ENCODE data around the gene CARS1. TPM values are rescaled to one million over a fixed set of nuclear protein-coding genes. Genes with fewer than 3 reads are reported as not detected.

The CARS1 gene
- total RNA-seq, 1 donor from 2014 or later: 151 TPM

DNA sequence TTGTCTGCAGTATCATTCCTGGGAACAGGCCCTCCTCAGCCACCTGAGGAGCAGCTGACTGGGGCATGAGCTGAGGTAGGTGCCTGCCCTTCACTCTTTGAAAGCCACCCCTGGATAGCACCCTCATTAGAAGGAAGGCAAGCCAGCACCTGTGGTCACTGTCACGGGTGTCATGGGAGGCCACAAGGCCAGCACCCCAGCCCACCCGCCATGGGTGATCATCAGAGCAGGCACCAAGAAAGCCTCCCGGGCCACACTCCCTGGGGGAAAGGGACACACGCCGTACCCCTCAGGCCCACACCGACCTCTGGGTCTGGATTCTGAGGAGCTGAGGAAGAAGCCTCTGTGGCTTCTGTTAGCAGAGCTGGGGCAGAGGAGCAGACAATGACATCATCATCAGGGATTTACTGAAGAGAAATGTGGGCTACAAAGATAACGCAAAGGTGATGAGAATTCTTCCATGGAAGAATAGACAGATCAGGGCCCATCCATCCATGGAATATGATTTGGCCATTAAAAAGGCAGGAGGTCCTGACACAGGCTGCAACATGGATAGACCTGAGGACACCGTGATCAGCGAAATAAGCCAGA lies 48.4 kb downstream of the CARS1 start:
- H3K36me3 Mint-ChIP-seq (ENCODE audit: unreplicated experiment): no peaks in the 10 kb centered on the region
- peaks cover 11% of the 10 kb centered on the region for H3K4me1 Mint-ChIP-seq (ENCODE audit: low read depth, unreplicated experiment)
- DNase-seq: no peak
- TF ChIP-seq, protein P1, sequence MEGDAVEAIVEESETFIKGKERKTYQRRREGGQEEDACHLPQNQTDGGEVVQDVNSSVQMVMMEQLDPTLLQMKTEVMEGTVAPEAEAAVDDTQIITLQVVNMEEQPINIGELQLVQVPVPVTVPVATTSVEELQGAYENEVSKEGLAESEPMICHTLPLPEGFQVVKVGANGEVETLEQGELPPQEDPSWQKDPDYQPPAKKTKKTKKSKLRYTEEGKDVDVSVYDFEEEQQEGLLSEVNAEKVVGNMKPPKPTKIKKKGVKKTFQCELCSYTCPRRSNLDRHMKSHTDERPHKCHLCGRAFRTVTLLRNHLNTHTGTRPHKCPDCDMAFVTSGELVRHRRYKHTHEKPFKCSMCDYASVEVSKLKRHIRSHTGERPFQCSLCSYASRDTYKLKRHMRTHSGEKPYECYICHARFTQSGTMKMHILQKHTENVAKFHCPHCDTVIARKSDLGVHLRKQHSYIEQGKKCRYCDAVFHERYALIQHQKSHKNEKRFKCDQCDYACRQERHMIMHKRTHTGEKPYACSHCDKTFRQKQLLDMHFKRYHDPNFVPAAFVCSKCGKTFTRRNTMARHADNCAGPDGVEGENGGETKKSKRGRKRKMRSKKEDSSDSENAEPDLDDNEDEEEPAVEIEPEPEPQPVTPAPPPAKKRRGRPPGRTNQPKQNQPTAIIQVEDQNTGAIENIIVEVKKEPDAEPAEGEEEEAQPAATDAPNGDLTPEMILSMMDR (IDR thresholded peaks at IDR 0.05; ENCODE audit: partially characterized antibody, unreplicated experiment): no peak
- peak overlapping the region; percentile 7 for H3K27ac Mint-ChIP-seq (ENCODE audit: unreplicated experiment)
- peaks cover 3% of the 10 kb centered on the region for H3K27me3 Mint-ChIP-seq (ENCODE audit: unreplicated experiment)
- peaks cover 4% of the 10 kb centered on the region for H3K9me3 Mint-ChIP-seq (ENCODE audit: unreplicated experiment)
- H3K4me3 Mint-ChIP-seq (ENCODE audit: unreplicated experiment): no peak overlapping the region

DNA sequence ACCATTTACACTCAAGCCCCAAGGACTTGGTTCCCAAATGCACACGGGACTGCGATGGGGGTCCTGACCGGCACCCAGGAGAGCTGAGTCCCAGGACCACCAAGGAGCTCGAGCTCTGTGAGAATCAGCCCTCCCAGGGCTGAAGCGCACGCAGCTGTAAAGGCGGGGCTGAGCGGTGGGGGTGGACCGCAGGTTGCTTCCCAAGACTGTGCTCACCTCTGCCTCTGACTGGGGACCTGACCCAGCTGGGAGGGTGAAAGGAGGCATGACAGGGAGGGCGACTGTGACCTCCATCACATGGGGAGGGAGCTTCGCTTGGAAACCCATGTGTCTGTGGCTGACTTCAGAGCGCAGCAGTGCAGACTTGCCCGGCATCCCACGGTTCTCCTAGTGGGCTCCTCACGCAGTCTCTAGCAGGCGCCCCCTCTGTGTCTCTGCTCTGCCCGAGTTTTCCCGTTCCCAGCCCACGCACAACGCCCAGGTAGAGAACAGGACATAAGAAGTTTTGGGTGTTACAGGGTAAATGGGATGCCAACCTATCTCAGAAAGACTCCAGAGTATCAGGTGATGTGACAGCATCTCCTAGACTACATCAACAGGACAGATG lies 49.7 kb downstream of the CARS1 start:
- Mint-ChIP-seq H3K4me3 (ENCODE audit: unreplicated experiment) (no peak overlapping the region), H3K27ac (ENCODE audit: unreplicated experiment) (no peak overlapping the region), H3K4me1 (ENCODE audit: low read depth, unreplicated experiment) (peaks cover 11% of the 10 kb centered on the region), H3K9me3 (ENCODE audit: unreplicated experiment) (peaks cover 8% of the 10 kb centered on the region), H3K36me3 (ENCODE audit: unreplicated experiment) (peaks cover 4% of the 10 kb centered on the region), H3K27me3 (ENCODE audit: unreplicated experiment) (peaks cover 3% of the 10 kb centered on the region)
- no peak for DNase-seq
- TF ChIP-seq, protein P1 (IDR thresholded peaks at IDR 0.05; ENCODE audit: partially characterized antibody, unreplicated experiment): no peak

DNA sequence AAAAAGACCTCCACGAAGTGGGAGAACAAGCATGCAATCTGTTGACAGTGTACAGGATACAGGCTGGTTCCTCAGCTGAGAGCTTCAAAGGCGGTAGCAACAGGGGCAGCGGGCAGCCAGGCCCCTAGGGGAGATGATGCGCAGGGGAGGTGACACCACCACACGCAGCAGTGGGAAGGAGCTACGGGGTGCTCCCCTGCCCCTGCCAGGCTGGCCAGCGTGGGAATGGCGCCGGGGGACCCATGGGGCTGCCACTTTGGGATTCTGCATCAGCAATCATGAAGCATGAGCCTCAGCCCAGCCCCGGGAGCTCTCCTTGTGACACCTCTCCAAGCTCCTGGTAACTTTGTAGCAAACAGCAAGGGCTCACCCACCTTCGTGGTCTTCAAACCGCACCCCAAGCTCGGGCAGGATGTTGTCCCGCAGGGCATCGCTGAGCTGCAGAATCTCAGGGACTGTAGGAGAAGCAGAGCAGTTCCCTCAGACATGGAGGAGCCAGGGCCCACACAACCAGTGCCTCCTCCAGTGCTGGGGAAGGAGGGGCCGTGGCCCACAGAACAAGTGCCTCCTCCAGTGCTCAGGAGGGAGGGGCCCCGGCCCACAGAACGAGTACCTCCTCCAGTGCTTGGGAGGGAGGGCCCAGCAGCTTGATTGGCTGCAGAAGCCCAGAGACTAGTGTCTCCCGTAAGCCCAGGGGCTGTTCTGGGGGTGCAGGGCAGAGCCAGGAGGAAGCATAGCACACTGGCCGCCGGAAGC lies 50.5 kb downstream of the CARS1 start:
- peaks cover 4% of the 10 kb centered on the region for H3K36me3 Mint-ChIP-seq (ENCODE audit: unreplicated experiment)

DNA sequence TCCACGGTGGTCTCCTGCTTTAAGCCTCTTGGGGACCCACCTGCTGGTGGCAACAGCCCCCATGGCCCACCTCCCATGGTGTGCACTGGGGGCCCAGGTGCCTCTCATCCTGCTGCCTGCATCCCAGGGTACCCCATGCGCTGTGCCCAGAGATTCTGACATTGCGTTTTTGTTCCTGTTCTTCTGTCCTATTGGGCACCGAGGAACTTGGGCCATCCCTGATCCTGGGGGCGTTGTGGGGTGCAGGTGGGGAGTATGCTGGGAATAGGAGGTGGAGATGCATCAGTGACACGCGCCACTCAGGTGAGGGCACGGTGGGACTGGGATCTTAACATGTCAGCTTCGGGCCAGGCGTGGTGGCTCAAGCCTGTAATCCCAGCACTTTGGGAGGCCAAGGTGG lies 52.7 kb downstream of the CARS1 start:
- Mint-ChIP-seq H3K36me3 (ENCODE audit: unreplicated experiment) (peaks cover 4% of the 10 kb centered on the region), H3K4me1 (ENCODE audit: low read depth, unreplicated experiment) (peaks cover 2% of the 10 kb centered on the region), H3K27ac (ENCODE audit: unreplicated experiment) (no peak overlapping the region), H3K4me3 (ENCODE audit: unreplicated experiment) (no peak overlapping the region), H3K27me3 (ENCODE audit: unreplicated experiment) (peaks cover 8% of the 10 kb centered on the region), H3K9me3 (ENCODE audit: unreplicated experiment) (peaks cover 8% of the 10 kb centered on the region)
- no peak for DNase-seq
- TF ChIP-seq, protein P1 (IDR thresholded peaks at IDR 0.05; ENCODE audit: partially characterized antibody, unreplicated experiment): no peak

More for the DNA sequence above, 50.5 kb downstream of the CARS1 start:
- Mint-ChIP-seq H3K9me3 (ENCODE audit: unreplicated experiment) (peaks cover 8% of the 10 kb centered on the region), H3K4me1 (ENCODE audit: low read depth, unreplicated experiment) (peaks cover 11% of the 10 kb centered on the region), H3K4me3 (ENCODE audit: unreplicated experiment) (no peak overlapping the region), H3K27me3 (ENCODE audit: unreplicated experiment) (peaks cover 3% of the 10 kb centered on the region), H3K27ac (ENCODE audit: unreplicated experiment) (no peak overlapping the region)
- TF ChIP-seq, protein P1 (IDR thresholded peaks at IDR 0.05; ENCODE audit: partially characterized antibody, unreplicated experiment): no peak
- DNase-seq: no peak

Data from glutamatergic neuron (in vitro differentiated cells).